ENCODE results near the gene TTC13.

DNA sequence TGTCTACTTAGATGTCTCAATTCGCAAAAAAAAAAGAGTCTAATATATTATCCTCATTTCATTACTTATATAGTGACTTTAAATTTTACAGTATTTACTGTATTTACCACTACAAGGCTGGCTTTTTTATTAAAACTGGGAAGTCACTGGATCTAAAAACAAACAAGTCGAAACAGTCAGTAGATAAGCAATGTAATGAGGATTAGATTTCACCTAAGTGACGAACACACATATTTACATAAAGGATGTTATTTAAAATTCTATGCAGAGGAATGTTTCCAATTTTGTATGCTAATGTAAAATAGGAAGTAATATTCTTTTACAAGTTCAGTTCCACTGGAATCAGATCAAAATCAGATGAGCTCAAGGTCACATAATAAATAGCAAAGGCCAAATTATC is 28.3 kb downstream of the TTC13 start:
- TF ChIP-seq POLR2A (IDR thresholded peaks at IDR 0.05), result no peak
- TF ChIP-seq, protein P1, sequence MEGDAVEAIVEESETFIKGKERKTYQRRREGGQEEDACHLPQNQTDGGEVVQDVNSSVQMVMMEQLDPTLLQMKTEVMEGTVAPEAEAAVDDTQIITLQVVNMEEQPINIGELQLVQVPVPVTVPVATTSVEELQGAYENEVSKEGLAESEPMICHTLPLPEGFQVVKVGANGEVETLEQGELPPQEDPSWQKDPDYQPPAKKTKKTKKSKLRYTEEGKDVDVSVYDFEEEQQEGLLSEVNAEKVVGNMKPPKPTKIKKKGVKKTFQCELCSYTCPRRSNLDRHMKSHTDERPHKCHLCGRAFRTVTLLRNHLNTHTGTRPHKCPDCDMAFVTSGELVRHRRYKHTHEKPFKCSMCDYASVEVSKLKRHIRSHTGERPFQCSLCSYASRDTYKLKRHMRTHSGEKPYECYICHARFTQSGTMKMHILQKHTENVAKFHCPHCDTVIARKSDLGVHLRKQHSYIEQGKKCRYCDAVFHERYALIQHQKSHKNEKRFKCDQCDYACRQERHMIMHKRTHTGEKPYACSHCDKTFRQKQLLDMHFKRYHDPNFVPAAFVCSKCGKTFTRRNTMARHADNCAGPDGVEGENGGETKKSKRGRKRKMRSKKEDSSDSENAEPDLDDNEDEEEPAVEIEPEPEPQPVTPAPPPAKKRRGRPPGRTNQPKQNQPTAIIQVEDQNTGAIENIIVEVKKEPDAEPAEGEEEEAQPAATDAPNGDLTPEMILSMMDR (IDR thresholded peaks at IDR 0.05), result no peak
